Panc1 (cell line): ENCODE measurements around the gene SPOCK1.

Experiments
- CTCF ChIP-seq: fragments of 450-650 bp; IDR thresholded peaks from 2 replicates; pipeline ENCODE4 v1.5.1; 2017; ENCODE audit warnings: mild to moderate bottlenecking
- POLR2AphosphoS5 ChIP-seq: IDR thresholded peaks from 2 replicates; pipeline ENCODE4 v1.6.1; 2012; ENCODE audit warnings: mild to moderate bottlenecking, low read depth, low read length, moderate library complexity

GRCh38 chr5:137531266-137531665 lies 32.1 kb upstream of the SPOCK1 start:
- TF ChIP-seq CTCF (no peak), POLR2AphosphoS5 (no peak)
